SK-N-SH treated with all-trans-retinoic acid at 6 μM for 48 hours (cell line): ENCODE data around the gene MED9.

Experiments
- ARNTL ChIP-seq: fragments of 450-650 bp; formaldehyde crosslinking; IDR thresholded peaks from 2 replicates; pipeline ENCODE4 v1.5.0; 2020; ENCODE audit warnings: low read depth, mild to moderate bottlenecking, moderate library complexity, borderline replicate concordance
- BACH2 ChIP-seq: fragments of 250-450 bp; sonication (Bioruptor Pico); IDR thresholded peaks from 2 replicates; pipeline ENCODE4 v1.9.0; 2021; ENCODE audit warnings: mild to moderate bottlenecking, borderline replicate concordance
- CREB5 ChIP-seq: fragments of 250-450 bp; sonication (Bioruptor Pico); IDR thresholded peaks from 2 replicates; pipeline ENCODE4 v1.5.1; 2020; ENCODE audit warnings: low read depth, mild to moderate bottlenecking, moderate library complexity
- CSRNP3 ChIP-seq: fragments of 250-450 bp; sonication (Bioruptor Pico); IDR thresholded peaks from 2 replicates; pipeline ENCODE4 v1.5.1; 2021; ENCODE audit warnings: mild to moderate bottlenecking, moderate library complexity
- PATZ1 ChIP-seq: fragments of 250-450 bp; sonication (Bioruptor Pico); IDR thresholded peaks from 2 replicates; pipeline ENCODE4 v1.8.0; 2020; ENCODE audit warnings: mild to moderate bottlenecking, moderate library complexity, borderline replicate concordance
- PPARA ChIP-seq: fragments of 250-450 bp; sonication (Bioruptor Pico); IDR thresholded peaks from 2 replicates; pipeline ENCODE4 v1.5.0; 2020; ENCODE audit warnings: mild to moderate bottlenecking, borderline replicate concordance
- RARB ChIP-seq: fragments of 250-450 bp; sonication (Bioruptor Pico); IDR thresholded peaks from 2 replicates; pipeline ENCODE4 v1.8.0; 2021; ENCODE audit warnings: mild to moderate bottlenecking, moderate library complexity
- ZC3H10 ChIP-seq: fragments of 250-450 bp; sonication (Bioruptor Pico); IDR thresholded peaks from 2 replicates; pipeline ENCODE4 v1.5.1; 2021; ENCODE audit warnings: mild to moderate bottlenecking, moderate library complexity
- ZFP3 ChIP-seq: fragments of 250-450 bp; sonication (Bioruptor Pico); IDR thresholded peaks from 2 replicates; pipeline ENCODE4 v1.5.0; 2020; ENCODE audit warnings: mild to moderate bottlenecking, moderate library complexity
- ZFP30 ChIP-seq: fragments of 450-650 bp; formaldehyde crosslinking; IDR thresholded peaks from 2 replicates; pipeline ENCODE4 v1.5.0; 2022; ENCODE audit warnings: mild to moderate bottlenecking, moderate library complexity
- ZNF565 ChIP-seq: fragments of 450-650 bp; formaldehyde crosslinking; conservative IDR thresholded peaks from 2 replicates; pipeline ENCODE4 v1.5.0; 2020; ENCODE audit warnings: low read depth, mild to moderate bottlenecking, moderate library complexity

- TF ChIP-seq CSRNP3 (CRISPR knock-in tag) (no peak), ZFP30 (CRISPR knock-in tag) (no peak), ZC3H10 (CRISPR knock-in tag) (no peak), BACH2 (CRISPR knock-in tag) (no peak), ZNF565 (CRISPR knock-in tag) (no peak), ZFP3 (CRISPR knock-in tag) (no peak), RARB (CRISPR knock-in tag) (no peak), CREB5 (no peak), PPARA (CRISPR knock-in tag) (no peak), PATZ1 (CRISPR knock-in tag) (no peak), ARNTL (CRISPR knock-in tag) (no peak)
Observed at GRCh38 chr17:17494499-17494869, 17.7 kb downstream of the MED9 start.
